Peyer's patch (tissue), 4 donors: ENCODE results near the gene CBLIF. TPM values are rescaled to one million over a fixed set of nuclear protein-coding genes. Genes with fewer than 3 reads are reported as not detected.
"Not testable (repeated sequence)": the region's sequence is repeated elsewhere in the genome, so short reads cannot be mapped to it uniquely, and the experiment has no call there.

Source experiments
- DNase-seq, 3 donors: peaks; one replicate each; pipeline ENCODE4 v3.0.0-alpha.2; 2017 to 2019
- H3K27ac ChIP-seq, 4 donors: fragments of 200-600 bp; sonication (generic); one replicate each; pipeline ENCODE4 v1.5.1; 2016 to 2019
- H3K27me3 ChIP-seq, 2 donors: fragments of 200-600 bp; sonication (generic); one replicate each; pipeline ENCODE4 v1.5.1; 2019
- H3K36me3 ChIP-seq, 3 donors: fragments of 200-600 bp; sonication (generic); one replicate each; pipeline ENCODE4 v1.5.1; 2016 to 2019
- H3K4me1 ChIP-seq, 4 donors: fragments of 200-600 bp; sonication (generic); one replicate each; pipeline ENCODE4 v1.5.1; 2016 to 2019
- H3K4me3 ChIP-seq, 4 donors: fragments of 200-600 bp; sonication (generic); 1 replicate in 3 of 4; 2 replicates in 1 of 4; pipeline ENCODE4 v1.5.1; 2016 to 2019; ENCODE audit warnings: mild to moderate bottlenecking in 1 of 4
- H3K9me3 ChIP-seq, 4 donors: fragments of 200-600 bp; sonication (generic); one replicate each; pipeline ENCODE4 v1.5.1; 2016 to 2019; ENCODE audit warnings: mild to moderate bottlenecking in 1 of 4
- POLR2A ChIP-seq, 2 donors: fragments of 450-650 bp; IDR thresholded peaks; one replicate each; pipeline ENCODE4 v1.5.1; 2017; ENCODE audit warnings: antibody characterized with exemption in 2 of 2, mild to moderate bottlenecking in 2 of 2, moderate library complexity in 2 of 2
- total RNA-seq, 4 donors: library from RNA; depleted of rRNA; stranded (reverse); fragments of >200 nt; gene quantifications; one replicate each; pipeline ENCODE4 v1.1.0, GENCODE V29; 2016
- TF ChIP-seq, protein P1 (sequence below), 6 experiments: fragments of 450-650 bp in 4 of 6; fragments of 200-600 bp in 2 of 6; sonication (generic) in 1 of 6; IDR thresholded peaks; one replicate each; pipeline ENCODE4 v1.5.1; 2017 to 2019; ENCODE audit warnings: antibody characterized with exemption in 6 of 6, mild to moderate bottlenecking in 3 of 6, moderate library complexity in 1 of 6

CBLIF gene
- total RNA-seq, 4 donors from 2014 or later = not detected

- H3K27me3 ChIP-seq = no peaks in the 10 kb centered on the region
- TF ChIP-seq POLR2A (IDR thresholded peaks at IDR 0.05) = no peak
- TF ChIP-seq, protein P1, sequence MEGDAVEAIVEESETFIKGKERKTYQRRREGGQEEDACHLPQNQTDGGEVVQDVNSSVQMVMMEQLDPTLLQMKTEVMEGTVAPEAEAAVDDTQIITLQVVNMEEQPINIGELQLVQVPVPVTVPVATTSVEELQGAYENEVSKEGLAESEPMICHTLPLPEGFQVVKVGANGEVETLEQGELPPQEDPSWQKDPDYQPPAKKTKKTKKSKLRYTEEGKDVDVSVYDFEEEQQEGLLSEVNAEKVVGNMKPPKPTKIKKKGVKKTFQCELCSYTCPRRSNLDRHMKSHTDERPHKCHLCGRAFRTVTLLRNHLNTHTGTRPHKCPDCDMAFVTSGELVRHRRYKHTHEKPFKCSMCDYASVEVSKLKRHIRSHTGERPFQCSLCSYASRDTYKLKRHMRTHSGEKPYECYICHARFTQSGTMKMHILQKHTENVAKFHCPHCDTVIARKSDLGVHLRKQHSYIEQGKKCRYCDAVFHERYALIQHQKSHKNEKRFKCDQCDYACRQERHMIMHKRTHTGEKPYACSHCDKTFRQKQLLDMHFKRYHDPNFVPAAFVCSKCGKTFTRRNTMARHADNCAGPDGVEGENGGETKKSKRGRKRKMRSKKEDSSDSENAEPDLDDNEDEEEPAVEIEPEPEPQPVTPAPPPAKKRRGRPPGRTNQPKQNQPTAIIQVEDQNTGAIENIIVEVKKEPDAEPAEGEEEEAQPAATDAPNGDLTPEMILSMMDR (IDR thresholded peaks at IDR 0.05) = no peak
- DNase-seq = no peak
- no peaks in the 10 kb centered on the region for H3K36me3 ChIP-seq
- H3K9me3 ChIP-seq = no peaks in the 10 kb centered on the region
- no peak overlapping the region for H3K4me3 ChIP-seq
- no peak overlapping the region for H3K27ac ChIP-seq
- H3K4me1 ChIP-seq = no peaks in the 10 kb centered on the region
Measured at GRCh38 chr11:59859673-59860072, 14.4 kb upstream of the CBLIF start.

DNA sequence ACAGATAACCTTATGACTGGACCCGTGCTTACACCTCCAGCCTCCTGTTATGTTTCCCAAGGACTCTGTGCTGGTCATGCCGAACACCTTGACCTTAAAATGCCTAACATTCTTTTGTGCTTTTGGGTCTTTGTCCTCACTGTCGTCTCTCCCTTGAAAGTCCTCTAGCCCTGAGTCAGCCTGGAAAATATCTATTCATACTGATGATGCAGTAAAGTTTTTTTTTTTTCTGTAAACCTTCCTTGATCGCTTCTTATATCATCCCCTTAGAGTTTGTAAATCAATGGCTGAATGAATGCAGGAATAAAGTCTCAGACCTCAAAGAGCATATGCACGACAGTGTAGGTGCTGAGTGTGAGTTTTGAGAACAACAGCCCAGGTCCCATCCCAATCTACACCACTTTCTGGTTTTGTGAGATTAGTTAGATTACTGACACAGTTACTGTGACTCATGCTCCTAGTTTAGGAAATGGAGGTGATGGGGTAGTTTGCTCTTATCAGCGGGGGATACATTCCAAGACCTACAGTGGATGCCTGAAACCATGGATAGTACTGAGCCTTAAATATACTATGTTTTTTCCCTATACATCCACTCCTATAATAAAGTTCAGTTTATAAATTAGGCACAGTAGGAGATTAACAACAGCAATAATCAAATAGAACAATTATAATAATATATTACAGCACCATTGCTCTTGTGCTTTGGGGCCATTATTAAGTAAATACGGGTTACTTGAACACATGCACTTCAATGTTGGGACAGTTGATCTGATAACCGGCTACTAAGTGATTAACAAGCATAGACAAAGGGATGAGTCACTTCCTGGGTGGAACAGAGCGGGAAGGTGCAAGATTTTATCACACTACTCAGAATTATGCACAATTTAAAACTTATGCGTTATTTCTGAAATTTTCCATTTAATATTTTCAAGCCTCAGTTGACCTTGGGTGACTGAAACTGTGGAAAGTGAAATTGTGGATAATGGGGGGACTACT, 12.4 kb upstream of the CBLIF start:
- peak in 1 of 3 donors; percentile 54 for DNase-seq
- no peaks in the 10 kb centered on the region for H3K9me3 ChIP-seq
- H3K27me3 ChIP-seq = no peaks in the 10 kb centered on the region
- no peak for TF ChIP-seq POLR2A (IDR thresholded peaks at IDR 0.05)
- TF ChIP-seq, protein P1 (IDR thresholded peaks at IDR 0.05) = no peak
- H3K4me3 ChIP-seq = no peak overlapping the region
- H3K4me1 ChIP-seq = no peaks in the 10 kb centered on the region
- no peak overlapping the region for H3K27ac ChIP-seq
- H3K36me3 ChIP-seq = no peaks in the 10 kb centered on the region

DNA sequence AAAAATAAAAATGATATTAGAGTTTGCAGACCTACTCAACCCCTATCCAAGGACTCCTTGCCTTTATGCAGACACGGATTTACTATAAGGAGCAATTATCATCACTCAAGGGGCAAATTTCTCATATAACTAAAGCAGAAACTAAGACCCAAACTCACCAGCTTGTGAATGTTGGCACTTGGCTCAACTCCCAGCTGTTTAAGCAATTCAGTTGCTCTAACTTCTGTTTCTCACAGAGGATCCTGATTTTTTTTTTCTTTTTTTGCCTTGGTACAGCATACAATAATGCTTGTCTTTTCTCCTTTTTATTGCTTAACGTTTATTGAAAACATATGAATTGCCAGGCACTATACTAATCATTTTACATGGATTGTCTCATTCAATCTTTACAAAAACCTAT, 9.6 kb upstream of the CBLIF start:
- Histone ChIP-seq H3K4me1 (no peaks in the 10 kb centered on the region), H3K27ac (no peak overlapping the region), H3K4me3 (no peak overlapping the region), H3K9me3 (no peaks in the 10 kb centered on the region), H3K36me3 (no peaks in the 10 kb centered on the region), H3K27me3 (no peaks in the 10 kb centered on the region)
- TF ChIP-seq, protein P1 (IDR thresholded peaks at IDR 0.05) = no peak
- TF ChIP-seq POLR2A (IDR thresholded peaks at IDR 0.05) = no peak
- no peak for DNase-seq

- not testable (repeated sequence) for H3K4me3 ChIP-seq, H3K9me3 ChIP-seq, H3K36me3 ChIP-seq, DNase-seq, H3K4me1 ChIP-seq, H3K27me3 ChIP-seq, H3K27ac ChIP-seq
Measured at GRCh38 chr11:59851416-59851815, 6.1 kb upstream of the CBLIF start.

- H3K4me1 ChIP-seq, H3K27me3 ChIP-seq, H3K4me3 ChIP-seq, DNase-seq, H3K9me3 ChIP-seq, H3K36me3 ChIP-seq: not testable (repeated sequence)
- peak overlapping the region in 2 of 4 donors; percentile 73 to 75 for H3K27ac ChIP-seq
Measured at GRCh38 chr11:59849551-59849950, 4.3 kb upstream of the CBLIF start.

DNA sequence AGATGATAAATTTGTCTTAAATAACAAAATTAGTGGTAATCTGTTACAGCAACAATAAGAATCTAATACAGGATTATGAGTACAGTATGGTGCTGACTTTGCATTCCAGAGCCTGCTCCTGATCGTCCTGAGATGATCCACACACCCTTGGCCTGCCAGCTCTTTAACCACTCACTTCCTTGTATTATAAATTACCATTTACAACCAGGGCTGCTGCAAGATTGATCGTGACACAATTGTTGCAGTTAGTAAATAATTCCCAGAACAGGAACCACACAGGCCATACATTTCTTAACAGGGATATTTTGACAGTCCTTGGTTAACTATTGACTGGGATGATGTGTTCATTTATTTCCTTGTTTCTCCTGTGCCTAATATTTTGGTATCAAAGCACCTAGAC, 3.8 kb upstream of the CBLIF start:
- Histone ChIP-seq H3K36me3 (no peaks in the 10 kb centered on the region), H3K27ac (peak overlapping the region in 2 of 4 donors; percentile 73 to 75), H3K4me1 (peaks cover 0 to 6% (median 0%) of the 10 kb centered on the region in 4 donors), H3K27me3 (no peaks in the 10 kb centered on the region), H3K9me3 (no peaks in the 10 kb centered on the region), H3K4me3 (no peak overlapping the region)
- no peak for TF ChIP-seq POLR2A (IDR thresholded peaks at IDR 0.05)
- TF ChIP-seq, protein P1 (IDR thresholded peaks at IDR 0.05) = no peak
- DNase-seq = peak in 1 of 3 donors; percentile 76

DNA sequence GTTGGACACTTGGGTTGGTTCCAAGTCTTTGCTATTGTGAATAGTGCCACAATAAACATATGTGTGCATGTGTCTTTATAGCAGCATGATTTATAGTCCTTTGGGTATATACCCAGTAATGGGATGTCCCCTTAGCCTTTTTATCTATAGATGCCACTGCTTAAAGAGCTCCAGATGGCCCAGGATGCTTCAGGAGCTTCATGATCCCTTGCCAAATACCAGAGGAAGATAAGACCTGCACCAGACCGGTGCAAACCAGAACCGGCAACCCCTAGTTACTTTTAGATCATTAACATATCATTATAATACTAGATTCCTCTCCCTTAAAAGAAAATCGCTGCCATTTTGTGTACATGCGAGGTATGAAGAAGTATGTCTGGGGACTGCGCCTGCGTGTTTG, 3.1 kb upstream of the CBLIF start:
- not testable (repeated sequence) for DNase-seq, H3K36me3 ChIP-seq, H3K4me3 ChIP-seq, H3K4me1 ChIP-seq, H3K27me3 ChIP-seq, H3K9me3 ChIP-seq
- peak overlapping the region in 3 of 4 donors; percentile 14 to 75 (median 27) for H3K27ac ChIP-seq
